Activated CD8-positive, alpha-beta memory T cell treated with anti-CD3 and anti-CD28 coated beads, Interleukin-2, amount 50 U/mL, for 48 hours (primary cell): ENCODE results near the gene ACVR1B.

Experiments used
- DNase-seq: peaks from one replicate; pipeline ENCODE4 v3.0.0-alpha.2; 2020

Gene ACVR1B

GRCh38 chr12:52026263-52026662 lies 74.8 kb downstream of the ACVR1B start:
- DNase-seq = no peak

GRCh38 chr12:52027085-52027843 lies 75.8 kb downstream of the ACVR1B start:
- no peak for DNase-seq

- DNase-seq = no peak
Observed at GRCh38 chr12:52029685-52030084, 78.2 kb downstream of the ACVR1B start.

- DNase-seq = no peak
Observed at GRCh38 chr12:52032446-52032803, 80.9 kb downstream of the ACVR1B start.

GRCh38 chr12:52032804-52033445 lies 81.4 kb downstream of the ACVR1B start:
- peak; percentile 94 for DNase-seq

- DNase-seq = peak; percentile 60
Observed at GRCh38 chr12:52033446-52034140, 82.1 kb downstream of the ACVR1B start.

- DNase-seq = no peak
Observed at GRCh38 chr12:52035190-52035589, 83.7 kb downstream of the ACVR1B start.

- no peak for DNase-seq
Observed at GRCh38 chr12:52035926-52036325, 84.4 kb downstream of the ACVR1B start.

GRCh38 chr12:52036587-52037171 lies 85.2 kb downstream of the ACVR1B start:
- peak; percentile 89 for DNase-seq

GRCh38 chr12:52037248-52037861 lies 85.9 kb downstream of the ACVR1B start:
- peak; percentile 62 for DNase-seq

GRCh38 chr12:52038447-52038846 lies 86.9 kb downstream of the ACVR1B start:
- no peak for DNase-seq

GRCh38 chr12:52041035-52041434 lies 89.5 kb downstream of the ACVR1B start:
- no peak for DNase-seq

- DNase-seq = peak; percentile 62
Observed at GRCh38 chr12:52041695-52042123, 90.2 kb downstream of the ACVR1B start.

GRCh38 chr12:52042706-52043385 lies 91.3 kb downstream of the ACVR1B start:
- no peak for DNase-seq

- no peak for DNase-seq
Observed at GRCh38 chr12:52043386-52044212, 92.1 kb downstream of the ACVR1B start.

GRCh38 chr12:52044292-52044983 lies 92.9 kb downstream of the ACVR1B start:
- DNase-seq = no peak

GRCh38 chr12:52045794-52046199 lies 94.3 kb downstream of the ACVR1B start:
- DNase-seq = no peak
